ENCODE measurements around the gene CYB561.

CYB561 gene, protein sequence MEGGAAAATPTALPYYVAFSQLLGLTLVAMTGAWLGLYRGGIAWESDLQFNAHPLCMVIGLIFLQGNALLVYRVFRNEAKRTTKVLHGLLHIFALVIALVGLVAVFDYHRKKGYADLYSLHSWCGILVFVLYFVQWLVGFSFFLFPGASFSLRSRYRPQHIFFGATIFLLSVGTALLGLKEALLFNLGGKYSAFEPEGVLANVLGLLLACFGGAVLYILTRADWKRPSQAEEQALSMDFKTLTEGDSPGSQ

DNA sequence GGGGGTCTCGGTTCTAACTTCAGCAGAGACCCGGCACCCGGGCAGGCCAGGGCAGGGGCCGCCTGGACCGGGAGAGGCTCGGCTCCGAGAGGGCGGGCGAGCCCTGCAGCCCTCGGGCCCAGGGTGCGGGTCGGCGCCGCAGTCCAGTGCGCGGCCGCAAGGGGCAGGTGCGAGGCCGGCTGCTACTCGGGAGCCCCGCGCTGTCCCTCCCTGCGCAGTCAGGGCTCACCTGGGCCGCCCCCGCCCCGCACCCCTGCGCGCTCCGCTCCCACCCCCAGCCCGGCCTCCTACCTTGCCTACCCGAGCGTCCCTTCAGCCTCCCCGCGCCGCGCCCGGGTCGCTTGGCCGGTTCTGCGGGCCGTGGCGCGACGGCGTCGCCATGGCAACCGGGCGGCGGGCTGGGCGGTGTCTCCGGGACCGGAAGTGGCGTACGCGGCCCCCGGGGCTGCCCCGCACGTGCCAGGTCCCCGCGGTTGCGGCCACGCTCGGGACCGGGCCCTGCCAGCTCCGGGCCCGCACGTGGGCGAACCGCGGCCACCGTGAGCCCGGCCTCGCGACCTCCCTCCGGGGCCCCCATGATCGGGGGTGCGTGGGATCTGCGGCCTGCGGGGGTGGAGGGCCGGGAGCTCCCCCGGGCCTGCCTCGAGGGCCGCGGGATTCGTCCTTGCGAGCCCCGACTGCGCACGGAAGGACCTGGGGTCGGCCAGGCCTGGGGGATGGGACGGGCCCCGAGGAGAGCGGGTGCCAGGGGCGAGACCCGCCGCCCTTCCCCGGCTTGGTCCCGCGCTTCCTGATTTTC, at the start of gene CYB561:
TSS of gene CYB561 (minus strand) at position 353 of the 799 bp plus-strand sequence. CDS start 8,759 bp downstream, outside the sequence.
- in situ Hi-C loops (cut with MboI; ENCODE audit: low sequenced_read_pairs): loop anchor here (25.0 kb wide), 1 partner anchor 391 kb away; the partner anchor contains the start of genes FTSJ3, PSMC5 and SMARCD2

DNA sequence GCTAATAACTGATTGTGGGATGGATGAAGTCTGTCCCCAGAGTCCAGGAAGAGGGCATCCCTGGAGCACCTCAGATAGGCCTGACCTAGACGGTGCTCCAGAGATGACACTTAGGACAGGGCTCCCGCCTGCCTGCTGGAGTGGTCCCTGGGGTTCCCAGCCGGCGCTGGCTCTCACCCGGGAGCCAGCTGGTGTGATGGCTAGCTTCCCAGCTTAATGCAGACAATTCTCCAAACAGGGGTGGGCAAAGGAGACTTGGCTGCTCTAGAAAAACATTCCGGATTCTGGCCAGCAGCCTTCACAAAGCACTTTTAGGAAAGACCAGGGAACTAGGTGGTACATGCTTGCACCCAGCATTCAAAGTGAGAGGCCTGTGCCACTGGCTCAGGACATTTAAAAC, 49.4 kb upstream of the CYB561 start:
- in situ Hi-C loops (cut with MboI; ENCODE audit: low sequenced_read_pairs): no loop called here

DNA sequence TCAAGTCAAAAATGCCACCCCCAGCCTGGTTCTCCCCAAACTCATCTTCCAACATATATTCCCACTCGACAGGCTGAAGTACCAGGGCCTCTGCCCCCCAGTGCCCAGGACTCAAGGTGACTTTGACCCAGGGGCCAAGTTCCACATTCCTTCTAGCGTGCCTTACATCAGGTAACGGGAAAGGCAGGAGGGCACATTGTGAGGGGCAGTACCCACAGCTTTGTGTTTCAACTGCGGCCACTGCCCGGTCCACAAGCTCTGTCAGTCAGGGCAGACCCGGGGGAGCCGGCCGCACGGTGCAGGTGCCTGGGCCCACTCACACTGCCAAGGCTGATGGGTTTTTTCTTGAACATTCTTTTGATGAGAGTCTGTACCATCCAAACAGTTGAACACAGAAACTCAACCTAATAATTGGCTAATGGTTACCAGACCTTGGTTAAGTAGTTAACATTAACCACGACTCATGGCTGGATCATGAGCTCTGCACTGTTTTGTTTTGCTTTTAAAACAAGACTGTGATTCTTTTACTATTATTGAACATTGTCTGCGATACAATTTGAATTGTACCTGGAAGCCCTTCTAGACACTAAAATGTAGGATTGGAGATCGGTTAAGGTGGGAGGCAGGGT, 48.3 kb upstream of the CYB561 start:
- in situ Hi-C loops (cut with MboI; ENCODE audit: low sequenced_read_pairs): no loop called here

DNA sequence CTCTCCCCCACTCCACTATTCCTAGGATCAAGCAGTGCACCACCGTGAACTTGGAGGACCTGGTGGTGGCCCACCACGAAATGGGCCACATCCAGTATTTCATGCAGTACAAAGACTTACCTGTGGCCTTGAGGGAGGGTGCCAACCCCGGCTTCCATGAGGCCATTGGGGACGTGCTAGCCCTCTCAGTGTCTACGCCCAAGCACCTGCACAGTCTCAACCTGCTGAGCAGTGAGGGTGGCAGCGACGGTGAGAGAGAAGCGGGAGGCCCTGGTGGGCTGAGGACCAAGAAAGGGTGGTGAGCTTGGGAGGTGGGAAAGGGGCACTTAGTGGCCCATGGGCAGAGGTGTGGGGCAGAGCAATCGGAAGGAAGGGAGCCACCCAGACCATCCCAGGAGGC, 47.3 kb upstream of the CYB561 start:
- in situ Hi-C loops (cut with MboI; ENCODE audit: low sequenced_read_pairs): no loop called here

DNA sequence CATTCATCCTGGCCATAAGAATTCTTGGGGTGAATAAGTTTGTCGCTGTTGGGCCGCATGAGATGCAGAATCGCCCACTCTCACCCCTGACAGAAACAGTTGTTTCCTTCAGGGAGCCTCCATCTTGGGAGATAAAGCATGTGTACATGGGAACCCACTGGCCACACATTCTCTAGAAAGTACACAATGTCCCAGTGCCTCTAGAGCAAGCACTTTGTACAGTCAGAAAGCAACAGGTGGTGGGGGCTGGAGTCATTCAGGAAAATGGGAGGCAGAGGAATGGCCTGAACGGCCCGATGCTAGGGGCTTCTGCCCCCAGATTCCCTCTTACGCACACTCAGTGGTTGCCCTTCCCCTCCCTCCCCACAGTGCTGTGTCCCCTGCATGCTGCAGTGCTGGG, 46.8 kb upstream of the CYB561 start:
- in situ Hi-C loops (cut with MboI; ENCODE audit: low sequenced_read_pairs): no loop called here

DNA sequence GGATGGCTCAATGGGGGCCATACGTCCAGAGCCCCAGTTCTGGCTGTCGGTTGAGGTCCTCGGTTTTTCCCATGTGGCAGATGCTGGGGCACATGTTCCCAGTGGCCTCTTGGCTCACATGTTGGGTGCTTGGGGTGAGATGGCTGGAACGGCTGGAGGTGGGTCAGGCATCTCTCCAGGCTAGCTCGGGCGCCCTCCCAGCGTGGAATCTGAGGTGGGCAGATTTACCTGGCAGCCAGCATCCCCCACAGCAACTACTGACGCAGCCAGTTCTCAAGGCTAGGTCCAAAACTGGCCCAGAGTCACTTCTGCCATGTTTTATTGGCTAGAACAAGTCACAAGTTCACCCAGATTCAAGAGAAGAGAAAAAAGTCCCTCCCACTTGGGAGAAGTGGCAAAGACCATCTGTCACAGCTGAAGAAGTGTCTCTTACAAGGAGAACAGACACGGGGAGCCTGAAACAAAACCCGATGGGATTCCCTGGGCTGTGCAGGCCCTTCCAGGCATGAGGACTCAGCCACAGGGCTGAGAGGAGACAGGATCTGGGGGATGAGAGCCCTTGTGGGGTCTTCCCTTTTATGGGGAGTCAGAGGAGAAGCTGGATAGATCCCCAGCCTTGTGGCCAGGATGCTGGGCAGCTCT, 46.0 kb upstream of the CYB561 start:
- in situ Hi-C loops (cut with MboI; ENCODE audit: low sequenced_read_pairs): no loop called here

DNA sequence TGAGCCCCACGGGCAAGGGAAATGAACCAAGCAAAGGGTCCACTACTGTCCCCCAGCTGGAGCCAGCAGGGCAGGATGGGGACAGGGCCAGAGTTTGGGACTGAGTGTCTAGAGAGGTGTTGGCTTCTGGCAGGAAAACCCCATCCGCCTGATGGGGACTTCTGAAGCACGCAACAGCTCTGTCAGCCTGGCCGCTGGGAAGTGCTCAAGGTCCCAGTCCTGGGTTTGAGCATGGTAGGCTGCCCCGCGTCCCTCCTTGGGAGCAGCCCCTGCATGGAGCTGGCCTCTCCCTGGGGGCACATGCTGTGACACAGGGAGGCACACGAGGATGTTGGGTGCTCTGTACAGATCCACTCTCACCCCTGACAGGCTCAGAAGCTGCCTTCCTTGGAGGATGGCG, 45.3 kb upstream of the CYB561 start:
- in situ Hi-C loops (cut with MboI; ENCODE audit: low sequenced_read_pairs): no loop called here

DNA sequence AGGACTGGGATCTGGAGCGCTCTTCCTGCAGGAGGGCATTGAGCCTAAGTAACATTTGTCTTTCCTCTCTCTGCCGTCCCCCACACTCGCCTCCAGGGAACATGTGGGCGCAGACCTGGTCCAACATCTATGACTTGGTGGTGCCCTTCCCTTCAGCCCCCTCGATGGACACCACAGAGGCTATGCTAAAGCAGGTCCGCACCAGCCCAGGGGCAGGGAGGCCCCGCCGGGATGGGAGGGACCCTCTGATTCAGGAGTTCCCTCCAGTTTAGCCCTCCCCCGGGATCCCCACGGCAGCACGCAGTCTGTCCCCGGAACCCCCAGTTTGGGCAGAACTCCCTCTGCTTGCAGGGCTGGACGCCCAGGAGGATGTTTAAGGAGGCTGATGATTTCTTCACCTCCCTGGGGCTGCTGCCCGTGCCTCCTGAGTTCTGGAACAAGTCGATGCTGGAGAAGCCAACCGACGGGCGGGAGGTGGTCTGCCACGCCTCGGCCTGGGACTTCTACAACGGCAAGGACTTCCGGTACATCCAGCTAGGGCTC, 44.8 kb upstream of the CYB561 start:
- in situ Hi-C loops (cut with MboI; ENCODE audit: low sequenced_read_pairs): no loop called here

DNA sequence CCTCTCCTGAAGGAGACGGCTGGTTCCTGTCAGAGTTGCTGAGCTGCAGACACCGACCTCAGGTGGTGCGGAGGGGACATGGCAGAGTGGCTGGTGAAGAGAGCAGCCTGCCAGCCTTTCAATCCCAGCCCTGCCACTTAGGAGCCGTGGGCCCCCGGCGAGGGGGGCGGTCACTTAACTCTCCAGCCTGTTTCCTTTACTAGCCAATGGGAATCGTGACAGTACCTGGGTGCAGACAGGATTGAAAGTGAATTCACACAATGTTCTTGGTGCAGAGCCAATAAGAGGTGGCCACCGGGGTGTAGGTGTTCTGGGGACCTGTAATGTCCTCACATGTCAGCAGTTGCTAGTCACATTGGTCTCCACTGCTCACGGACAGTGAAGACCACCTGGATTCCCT, 44.2 kb upstream of the CYB561 start:
- in situ Hi-C loops (cut with MboI; ENCODE audit: low sequenced_read_pairs): no loop called here

DNA sequence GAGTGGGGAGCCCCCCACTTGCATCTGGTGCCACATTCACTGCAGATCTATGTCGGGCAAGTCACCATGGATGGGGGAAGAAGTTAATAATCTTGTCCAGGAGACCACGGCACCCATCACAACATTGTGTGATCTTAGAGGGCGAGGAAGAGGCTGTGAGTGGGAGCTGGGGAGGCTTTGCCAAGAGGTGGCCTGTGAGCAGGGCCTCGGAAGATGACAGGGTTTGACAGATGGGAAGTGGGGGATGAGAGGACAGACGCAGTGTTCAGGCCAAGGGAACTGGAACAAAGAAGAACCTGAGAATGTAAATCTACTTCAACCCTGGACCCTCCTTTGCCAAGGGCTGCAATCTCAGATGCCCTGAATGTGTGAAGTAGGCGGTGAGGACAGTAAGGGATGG, 43.2 kb upstream of the CYB561 start:
- in situ Hi-C loops (cut with MboI; ENCODE audit: low sequenced_read_pairs): no loop called here

DNA sequence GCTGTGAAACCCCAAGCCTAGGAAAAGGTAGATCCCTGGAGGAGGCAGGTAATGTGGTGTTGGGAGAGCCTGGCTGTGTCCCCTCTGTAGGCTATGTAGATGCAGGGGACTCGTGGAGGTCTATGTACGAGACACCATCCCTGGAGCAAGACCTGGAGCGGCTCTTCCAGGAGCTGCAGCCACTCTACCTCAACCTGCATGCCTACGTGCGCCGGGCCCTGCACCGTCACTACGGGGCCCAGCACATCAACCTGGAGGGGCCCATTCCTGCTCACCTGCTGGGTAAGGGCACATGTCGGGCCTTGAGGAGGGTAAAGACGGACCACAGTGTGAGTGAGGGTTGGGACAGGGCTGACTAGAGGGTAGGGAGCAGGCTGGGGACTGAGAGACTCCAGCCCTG, 42.7 kb upstream of the CYB561 start:
- in situ Hi-C loops (cut with MboI; ENCODE audit: low sequenced_read_pairs): no loop called here

DNA sequence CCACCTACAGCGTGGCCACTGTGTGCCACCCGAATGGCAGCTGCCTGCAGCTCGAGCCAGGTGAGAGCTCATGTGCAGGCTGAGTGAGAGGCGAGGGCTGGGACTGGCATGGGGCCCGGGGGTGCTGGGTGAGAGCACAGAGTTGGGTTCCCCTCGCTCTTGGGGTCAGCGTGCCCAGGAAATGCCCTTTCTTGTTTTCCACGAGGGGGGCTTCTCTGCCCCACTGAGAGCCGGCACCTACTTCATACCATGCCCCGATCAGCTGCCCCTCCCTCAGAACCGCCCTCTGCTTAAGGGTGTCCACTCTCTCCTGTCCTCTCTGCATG, 40.9 kb upstream of the CYB561 start:
- in situ Hi-C loops (cut with MboI; ENCODE audit: low sequenced_read_pairs): no loop called here

DNA sequence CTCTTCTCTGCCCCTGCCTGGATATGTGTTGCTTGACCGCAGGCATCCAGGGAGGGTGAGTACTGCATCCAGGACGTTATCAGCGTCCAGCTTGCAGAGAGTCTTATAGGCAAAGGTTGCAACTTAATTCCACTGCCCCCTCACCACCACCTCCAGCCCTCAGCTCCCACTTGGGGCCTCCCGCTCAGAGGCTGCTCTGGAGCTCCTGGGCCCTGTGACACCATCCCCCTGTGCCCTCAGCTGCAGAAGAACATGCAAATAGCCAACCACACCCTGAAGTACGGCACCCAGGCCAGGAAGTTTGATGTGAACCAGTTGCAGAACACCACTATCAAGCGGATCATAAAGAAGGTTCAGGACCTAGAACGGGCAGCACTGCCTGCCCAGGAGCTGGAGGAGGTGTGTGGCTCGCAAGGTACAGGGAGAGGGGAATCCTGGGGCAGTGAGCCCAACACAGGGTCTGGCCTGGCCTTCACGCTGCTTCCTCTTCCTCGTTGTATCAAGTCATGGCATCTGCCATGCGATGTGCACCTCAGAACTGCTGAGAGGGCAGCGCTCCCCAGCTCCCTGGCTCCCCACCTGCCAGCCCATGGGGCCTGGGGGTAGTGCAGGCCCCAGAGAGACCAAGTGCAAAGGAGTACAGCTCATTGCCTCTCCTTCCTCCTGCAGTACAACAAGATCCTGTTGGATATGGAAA, 40.4 kb upstream of the CYB561 start:
- in situ Hi-C loops (cut with MboI; ENCODE audit: low sequenced_read_pairs): no loop called here

DNA sequence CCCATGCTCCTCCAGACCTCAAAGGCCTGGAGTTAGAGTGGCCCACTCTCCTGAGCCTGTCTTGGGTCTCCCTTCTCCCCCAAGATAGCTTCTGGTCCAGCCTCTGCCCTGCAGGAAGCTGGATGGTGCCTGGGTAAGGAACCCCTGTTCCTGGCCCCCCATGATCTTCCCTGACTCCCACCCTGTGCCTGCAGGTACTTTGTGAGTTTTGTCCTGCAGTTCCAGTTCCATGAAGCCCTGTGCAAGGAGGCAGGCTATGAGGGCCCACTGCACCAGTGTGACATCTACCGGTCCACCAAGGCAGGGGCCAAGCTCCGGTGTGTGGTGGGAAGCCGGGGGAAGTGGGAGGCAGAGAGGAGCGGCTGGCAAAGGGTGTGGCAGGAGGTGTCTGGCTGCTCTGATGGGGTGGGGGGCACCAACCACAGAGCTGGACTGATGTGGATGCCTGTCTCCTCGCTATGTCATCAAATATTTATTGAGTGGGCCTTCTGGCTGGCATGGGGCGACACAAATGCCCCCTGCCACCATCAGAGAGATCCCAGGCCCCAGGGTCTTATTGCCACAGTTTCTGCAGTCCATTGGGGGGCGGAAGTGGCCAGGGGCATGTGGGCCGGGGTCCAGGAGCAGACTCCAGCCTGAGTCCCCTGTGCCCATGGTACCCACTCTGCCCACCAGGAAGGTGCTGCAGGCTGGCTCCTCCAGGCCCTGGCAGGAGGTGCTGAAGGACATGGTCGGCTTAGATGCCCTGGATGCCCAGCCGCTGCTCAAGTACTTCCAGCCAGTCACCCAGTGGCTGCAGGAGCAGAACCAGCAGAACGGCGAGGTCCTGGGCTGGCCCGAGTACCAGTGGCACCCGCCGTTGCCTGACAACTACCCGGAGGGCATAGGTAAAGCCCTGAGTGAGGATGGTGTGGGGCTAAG, 37.8 kb upstream of the CYB561 start:
- in situ Hi-C loops (cut with MboI; ENCODE audit: low sequenced_read_pairs): no loop called here

DNA sequence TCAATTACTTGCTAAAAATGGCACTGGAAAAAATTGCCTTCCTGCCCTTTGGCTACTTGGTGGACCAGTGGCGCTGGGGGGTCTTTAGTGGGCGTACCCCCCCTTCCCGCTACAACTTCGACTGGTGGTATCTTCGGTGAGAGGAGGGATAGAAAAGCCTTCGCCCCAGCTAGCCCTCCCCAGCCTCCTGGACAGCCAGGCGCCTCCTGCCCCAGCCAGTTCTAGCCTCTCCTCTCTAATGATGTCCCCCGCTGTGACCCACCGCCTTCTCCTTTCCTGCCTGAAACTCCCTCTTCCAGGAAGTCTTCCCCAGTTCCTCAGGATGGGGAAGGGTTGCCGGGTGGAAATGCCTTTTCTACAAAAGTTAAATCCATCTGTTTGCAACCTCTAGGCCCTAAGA, 36.9 kb upstream of the CYB561 start:
- in situ Hi-C loops (cut with MboI; ENCODE audit: low sequenced_read_pairs): no loop called here

DNA sequence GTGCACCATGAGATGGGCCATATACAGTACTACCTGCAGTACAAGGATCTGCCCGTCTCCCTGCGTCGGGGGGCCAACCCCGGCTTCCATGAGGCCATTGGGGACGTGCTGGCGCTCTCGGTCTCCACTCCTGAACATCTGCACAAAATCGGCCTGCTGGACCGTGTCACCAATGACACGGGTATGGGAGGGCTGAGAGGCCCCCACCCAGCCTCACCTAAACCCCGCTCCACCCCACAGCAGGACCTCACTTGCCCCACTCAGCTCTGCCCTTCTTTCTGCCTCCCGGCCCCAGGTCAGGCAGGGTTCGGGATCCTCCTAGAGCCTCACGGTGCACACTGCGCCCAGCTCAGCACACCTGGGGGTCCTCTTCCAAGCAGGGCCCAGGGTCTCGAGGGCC, 36.4 kb upstream of the CYB561 start:
- in situ Hi-C loops (cut with MboI; ENCODE audit: low sequenced_read_pairs): no loop called here

DNA sequence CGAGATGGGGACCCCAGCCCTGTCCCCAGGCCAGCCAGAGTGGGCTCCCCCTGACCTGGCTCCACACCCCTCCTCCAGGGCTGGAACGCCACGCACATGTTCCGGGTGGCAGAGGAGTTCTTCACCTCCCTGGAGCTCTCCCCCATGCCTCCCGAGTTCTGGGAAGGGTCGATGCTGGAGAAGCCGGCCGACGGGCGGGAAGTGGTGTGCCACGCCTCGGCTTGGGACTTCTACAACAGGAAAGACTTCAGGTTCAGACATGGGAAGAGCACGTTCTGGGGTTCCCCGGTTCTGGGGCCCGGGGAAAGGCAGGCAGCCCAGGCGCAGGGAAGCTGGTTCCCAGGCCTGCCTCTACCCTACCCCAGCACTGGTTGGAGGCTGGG, 35.4 kb upstream of the CYB561 start:
- in situ Hi-C loops (cut with MboI; ENCODE audit: low sequenced_read_pairs): no loop called here

DNA sequence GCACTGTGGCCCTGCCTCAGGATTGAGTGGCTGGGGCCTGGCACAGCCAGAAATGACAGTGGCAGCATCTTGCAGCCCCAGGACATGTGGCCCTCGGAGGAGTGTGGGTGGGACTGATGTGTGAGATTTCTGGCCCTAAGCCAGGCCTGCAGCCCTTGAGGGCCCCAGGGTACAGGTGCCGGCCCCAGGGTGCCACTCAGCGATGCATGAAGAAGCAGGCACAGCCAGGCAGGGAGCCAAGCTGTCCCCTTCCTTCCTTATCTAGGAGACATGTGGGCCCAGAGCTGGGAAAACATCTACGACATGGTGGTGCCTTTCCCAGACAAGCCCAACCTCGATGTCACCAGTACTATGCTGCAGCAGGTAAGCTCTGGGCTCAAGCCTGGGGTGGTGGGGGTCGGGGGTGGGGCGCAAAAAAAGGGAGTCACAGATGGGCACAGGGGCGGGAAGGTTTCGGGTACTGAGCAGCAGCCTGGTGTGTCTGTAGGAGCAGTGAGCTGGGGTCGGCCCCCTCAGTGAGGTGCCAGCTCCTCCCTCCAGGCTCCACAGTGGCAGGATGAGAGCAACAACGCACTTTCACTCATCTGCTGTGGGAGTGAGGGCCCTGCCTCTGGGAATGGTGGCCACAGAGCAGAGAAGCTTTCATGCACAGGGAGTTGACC, 34.9 kb upstream of the CYB561 start:
- in situ Hi-C loops (cut with MboI; ENCODE audit: low sequenced_read_pairs): no loop called here

DNA sequence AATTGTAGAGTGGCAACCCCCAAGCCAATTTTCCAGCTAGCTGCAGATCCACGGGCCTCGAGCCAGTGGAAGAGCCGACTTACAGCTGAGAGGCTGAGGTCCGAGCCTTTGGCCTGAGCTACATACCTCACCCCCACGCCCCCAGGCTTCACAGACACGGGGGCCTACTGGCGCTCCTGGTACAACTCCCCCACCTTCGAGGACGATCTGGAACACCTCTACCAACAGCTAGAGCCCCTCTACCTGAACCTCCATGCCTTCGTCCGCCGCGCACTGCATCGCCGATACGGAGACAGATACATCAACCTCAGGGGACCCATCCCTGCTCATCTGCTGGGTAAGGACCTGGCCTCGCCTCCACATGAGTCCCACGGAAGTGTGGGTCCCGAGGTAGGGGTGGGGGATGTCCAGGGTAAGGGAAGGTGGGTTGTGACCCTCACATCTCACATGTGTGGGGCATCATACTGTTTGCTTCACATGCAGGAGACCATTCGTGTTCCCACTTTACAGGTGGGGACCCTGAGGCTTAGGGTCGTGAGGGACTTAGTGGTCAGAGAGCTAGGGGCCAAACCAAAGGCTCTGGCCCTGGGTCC, 34.2 kb upstream of the CYB561 start:
- in situ Hi-C loops (cut with MboI; ENCODE audit: low sequenced_read_pairs): no loop called here
